GM18867 (cell line): ENCODE results near the gene SLC39A11.

ENCODE experiments used
- ATAC-seq: cut with Tn5 transposase; IDR thresholded peaks from one replicate; pipeline ENCODE4 v1.9.1; 2021; ENCODE audit warnings: mild to moderate bottlenecking, moderate library complexity; ENCODE audit not compliant: unreplicated experiment

The SLC39A11 gene

DNA sequence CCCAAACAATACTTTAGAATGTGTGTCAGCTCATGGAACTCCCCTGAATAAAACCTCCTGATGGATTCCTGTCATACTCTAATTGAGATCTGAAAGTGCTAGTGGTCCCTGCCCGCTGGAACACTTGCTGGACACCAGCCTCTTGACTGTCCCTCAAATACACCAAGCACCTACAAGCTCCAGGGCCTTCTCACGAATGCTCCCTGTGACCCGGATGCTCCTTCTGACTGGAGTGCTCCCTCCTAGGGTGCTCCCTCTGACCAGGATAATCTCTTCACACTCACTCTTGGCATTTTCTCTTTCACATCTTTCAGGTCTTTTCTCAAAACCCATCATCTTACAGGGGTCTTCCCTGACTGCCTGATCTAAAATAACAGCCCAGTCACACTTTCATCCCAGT, 205.9 kb downstream of the SLC39A11 start:
- ATAC-seq, result no peak

DNA sequence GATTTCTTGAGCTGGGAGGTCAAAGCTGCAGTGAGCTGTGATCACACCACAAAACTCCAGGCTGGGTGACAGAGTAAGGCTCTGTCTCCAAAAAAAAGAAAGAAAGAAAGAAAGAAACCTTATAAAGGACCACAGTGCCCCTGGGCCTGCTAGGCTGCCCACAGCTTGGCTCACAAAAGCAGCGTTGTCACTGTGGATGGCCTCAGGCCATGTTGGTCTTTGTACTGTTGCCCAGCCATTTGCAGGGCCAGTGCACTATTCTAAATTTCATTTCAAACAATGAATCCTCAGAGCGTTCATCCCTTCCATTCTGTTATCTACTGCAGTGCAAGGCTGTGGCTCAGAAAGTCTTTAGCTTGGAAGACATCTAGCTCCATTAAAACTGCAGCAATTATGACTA, 208.4 kb downstream of the SLC39A11 start:
- ATAC-seq, result no peak

DNA sequence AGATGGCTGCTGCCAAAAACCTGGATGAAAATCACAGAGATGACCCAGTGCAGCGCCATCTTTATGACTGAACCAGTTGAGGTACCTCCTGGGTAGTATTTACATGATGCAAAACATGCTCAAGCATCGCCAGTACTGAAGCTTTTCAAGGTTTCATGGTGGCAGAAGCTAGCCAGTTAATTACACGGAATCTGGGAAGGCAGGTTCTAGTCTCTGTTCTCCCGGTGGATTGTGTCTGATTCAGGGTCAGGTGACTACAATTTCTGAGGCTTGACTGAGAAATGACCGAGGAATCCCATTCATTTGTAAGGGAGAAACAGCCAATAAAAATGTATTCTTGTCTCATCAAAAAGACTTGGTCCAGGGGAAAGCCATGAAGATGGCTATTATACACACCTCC, 209.1 kb downstream of the SLC39A11 start:
- no peak for ATAC-seq

DNA sequence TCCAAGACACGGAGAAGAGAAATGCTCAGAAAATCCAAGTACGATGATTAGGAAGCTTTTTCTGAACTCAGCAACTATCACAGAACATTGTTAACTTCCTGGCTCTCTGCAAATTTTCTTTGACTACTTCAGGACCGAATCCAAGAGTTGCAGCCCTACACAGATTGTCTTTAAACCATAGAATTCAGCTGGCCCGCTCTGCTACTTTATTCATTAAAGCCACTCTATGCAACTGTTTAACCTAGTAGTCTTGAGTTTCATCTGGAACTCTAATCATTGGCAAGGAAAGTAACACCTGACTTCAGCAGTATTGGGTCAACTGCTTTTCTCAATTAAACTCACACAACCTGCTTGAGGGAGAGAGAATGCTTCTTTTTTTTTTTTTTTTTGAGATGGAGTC, 210.1 kb downstream of the SLC39A11 start:
- ATAC-seq, result no peak

DNA sequence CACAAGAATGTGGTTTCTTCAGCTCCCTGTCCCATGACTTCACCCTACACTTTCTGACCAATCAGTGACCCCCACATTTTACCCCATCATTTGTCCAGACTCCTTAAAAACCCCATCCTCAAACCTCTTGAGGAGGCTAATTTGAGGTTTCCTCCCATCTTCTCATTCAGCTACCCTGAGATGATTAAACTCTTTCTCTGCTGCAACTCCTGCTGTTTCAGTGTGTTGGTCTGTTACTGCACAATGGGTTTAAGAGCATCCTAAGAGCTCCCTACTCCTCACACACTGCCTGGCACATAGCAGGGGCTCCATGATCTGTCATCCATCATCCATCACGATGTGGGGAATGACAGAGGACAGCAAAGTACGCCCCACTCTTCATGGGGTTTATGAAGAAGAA, 212.6 kb downstream of the SLC39A11 start:
- no peak for ATAC-seq

DNA sequence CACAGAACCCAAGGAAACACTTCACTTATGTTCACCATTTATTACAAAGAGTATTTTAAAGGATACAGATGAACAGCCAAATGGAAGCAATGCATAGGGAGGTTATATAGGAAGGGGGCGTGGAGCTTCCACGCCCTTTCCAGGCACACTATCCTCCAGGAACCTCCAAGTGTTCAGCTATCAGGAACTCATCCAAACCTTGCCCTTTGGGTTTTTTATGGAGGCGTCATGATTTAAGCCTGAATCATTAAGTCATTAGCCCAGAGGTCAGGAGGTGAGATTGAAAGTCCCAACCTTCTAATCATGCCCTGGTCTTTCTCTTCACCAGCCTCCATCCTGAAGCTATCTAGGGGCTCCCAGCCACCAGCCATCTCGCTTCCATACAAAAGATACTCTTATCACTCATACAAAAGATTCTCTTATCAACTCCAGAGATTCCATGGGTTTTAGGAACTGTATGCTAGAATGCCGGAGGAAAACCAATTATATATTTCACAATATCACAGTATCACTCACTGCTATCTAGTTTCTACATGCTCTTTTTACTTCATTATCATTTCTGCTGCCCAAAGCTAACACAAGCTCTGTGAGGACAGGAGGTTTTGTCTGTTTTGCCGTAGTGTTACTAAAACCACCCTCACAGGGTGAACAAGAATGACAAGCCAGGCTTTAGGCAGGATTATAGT, 213.4 kb downstream of the SLC39A11 start:
- no peak for ATAC-seq

DNA sequence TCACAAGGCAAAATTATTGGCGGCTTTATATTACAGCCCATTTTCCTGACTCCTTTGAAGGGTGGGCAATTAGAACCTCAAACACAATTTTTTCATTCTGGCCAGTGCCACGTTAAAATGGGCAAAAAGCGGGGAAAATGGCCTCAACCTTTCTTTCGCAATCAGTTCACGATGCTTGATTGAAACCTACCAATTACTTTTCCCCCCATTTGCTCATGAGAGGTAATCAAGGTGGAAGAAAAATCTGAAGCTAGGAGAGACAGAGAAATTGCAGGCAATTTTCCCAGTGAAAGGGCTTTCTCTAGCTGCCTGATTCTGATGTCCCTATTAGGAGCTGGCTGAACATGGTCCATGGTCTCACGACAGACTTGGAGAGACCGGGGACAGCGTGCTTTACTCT, 215.1 kb downstream of the SLC39A11 start:
- ATAC-seq, result no peak

DNA sequence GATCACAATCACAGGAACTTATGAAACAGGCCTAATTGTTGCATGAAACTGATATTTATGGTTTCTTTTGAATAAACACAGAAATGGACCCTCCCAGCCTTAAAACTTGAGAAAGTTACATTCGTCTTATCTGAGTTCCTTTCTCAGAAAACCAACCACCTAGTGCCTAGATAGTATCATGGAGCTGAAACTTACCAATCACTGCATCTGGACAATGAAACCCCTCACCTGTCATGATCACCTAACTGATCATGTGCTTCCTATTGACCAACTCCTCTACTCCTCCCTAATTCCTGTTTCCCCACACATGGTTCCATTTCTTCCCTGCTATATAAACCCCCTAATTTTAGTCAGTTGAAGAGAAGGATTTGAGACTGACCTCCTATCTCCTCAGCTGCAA, 216.1 kb downstream of the SLC39A11 start:
- ATAC-seq, result no peak

DNA sequence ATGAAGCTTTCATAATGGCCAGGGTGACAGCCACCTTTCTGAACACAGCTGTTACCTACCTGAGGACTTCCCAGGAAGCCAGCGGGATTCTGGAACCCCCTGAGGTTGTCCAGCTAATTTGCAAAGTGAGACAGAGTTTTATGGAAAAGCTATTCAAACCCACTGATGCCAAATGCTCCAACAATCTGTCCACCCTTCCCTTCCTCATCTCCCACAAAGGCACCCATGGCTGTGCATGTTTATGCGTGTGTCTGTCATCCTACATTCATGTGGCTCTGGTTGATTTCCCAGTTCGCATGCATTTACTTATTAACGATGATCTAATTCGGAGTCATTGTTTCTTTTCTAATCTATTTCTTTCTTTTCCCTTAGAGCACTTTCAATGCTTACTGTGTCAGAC, 217.1 kb downstream of the SLC39A11 start:
- ATAC-seq, result no peak

DNA sequence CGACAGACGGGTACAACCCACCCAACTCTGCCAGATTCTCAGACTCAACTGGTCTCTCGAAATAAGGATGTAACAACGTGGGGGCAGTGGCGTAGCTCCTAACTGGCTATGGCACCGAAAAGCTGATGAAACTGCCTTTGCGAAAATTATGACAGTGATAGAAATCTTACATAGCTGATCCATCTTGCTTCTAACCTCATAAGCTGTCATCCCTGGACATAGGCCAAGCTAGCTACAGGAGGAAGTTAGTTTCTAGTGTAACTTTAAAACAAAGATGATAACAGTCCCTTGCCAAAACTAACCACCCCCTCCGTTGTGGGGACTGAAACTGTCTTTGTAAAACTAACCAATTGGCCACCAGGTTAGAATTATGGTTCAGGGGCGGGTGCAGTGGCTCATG, 220.1 kb downstream of the SLC39A11 start:
- no peak for ATAC-seq

DNA sequence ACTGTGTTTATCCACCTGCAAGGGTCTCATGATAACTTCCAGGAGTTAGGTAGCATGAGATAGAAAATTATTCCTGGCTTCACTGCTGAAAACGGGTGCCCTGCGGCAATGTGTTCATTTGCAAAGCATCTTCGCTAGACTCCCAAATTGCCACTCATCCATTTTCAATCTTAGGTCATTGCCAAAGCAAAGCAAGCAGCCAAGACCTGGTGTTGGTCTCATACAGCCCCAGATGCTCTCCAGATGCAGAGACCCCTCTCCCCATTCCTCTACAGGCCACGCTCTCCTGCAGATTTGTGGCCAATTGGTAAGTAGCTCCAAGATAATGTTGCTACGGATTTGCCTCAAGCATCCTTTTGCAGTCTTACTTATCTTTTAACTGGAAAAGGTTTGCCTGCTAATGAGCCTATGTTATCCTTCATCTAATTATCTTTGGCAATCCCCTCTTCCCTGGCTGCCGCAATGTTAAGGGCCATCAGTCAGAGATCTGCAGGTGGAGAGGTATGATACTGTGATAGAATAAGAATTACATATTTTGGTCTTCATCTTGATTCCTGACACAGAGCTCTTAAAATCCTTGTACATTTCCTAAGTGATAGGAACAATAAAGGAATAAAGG, 222.0 kb downstream of the SLC39A11 start:
- ATAC-seq, result no peak

DNA sequence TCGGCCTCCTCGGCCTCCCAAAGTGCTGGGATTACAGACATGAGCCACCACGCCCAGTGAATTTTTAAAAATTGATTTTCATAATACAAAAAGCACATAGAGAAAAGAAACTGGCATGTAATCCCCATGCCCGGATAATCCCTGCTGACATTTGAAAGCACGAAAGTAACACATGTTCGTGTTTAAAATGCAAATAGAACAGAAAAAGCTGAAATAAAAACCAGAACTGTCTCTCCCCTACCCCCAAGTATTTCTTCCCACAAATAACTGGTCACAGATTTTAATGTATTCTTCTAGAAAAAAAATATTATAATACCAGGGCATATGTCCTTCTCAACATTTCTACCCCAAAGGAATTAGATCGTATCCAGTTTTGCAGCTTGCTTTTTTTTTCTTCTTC, 222.9 kb downstream of the SLC39A11 start:
- ATAC-seq, result no peak

DNA sequence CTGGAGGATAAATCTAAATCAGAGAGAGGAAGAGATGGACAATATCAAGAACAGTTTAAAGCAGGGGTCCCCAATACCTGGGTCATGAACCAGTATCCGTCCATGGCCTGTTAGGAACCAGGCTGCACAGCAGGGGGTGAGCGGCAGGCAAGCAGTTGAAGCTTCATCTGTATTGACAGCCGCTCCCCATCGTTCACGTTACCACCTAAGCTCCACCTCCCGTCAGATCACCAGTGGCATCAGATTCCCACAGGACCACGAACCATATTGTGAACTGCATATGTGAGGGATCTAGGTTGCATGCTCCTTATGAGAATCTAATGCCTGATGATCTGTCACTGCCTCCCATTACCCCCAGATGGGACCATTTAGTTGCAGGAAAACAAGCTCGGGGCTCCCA, 226.5 kb downstream of the SLC39A11 start:
- no peak for ATAC-seq

DNA sequence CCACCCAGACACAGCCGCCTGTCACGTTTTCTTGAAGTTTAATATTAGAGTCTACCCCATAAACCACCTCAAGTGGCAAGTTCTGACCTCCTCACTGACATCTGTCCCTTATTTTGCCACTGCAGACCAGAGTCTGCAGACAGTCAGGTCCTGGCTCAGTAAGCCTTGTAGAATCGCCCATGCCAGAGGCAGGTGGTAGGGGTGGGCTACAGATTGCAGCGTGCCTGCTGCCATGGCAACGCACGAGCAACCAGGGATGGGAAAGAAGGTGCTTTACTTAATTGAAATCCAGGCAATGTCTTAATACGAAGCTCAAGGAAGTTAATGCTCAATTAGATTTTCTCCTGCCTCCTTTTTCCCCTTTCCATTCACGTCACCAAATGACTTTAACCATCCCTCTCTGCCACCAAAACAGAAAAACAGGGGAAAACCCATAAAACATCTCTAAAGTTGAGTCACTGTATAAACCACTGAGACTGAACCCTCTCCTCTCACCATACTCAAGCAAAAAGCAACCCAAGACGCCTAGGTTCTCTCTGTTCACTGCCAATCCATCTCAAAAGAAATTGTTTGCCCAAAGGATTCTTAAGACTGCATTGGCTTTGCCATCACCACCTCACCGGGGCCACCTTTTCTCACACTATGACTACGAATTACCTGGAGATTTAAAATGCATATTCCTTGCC, 228.8 kb downstream of the SLC39A11 start:
- ATAC-seq, result no peak

DNA sequence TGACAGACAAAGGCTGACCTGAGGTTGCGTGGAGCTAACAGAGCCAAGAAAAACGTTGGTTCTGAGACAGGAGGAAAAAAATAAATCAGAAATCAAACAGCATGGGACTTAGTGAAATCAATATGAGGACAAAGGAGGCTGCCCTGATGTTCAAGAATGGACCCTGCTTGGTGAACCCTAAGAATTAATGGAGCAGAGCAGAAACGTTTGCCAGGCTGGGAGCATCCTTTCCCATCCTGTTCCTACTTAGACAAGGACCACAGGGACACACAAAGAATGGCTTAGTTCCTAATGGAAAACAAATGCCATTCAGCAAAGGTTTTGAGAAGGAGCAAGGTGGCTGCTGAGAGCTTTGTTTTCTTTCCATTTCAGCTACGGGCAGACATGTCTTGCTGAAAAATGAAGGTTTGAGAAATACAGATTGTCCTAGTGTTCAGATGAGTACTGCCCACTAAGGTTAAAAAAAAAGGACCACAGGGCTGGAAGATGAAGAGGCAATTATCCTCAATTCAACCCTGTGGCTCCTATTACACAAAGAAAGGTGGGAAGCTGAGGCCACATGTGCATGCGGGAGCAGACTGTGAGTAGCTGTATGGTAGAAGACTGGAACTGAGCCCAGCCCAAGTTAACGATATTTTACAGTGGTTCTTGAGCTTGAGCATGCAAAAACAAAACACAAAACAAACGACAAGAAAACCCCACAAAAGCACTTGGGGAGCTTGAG, 230.1 kb downstream of the SLC39A11 start:
- ATAC-seq, result no peak

DNA sequence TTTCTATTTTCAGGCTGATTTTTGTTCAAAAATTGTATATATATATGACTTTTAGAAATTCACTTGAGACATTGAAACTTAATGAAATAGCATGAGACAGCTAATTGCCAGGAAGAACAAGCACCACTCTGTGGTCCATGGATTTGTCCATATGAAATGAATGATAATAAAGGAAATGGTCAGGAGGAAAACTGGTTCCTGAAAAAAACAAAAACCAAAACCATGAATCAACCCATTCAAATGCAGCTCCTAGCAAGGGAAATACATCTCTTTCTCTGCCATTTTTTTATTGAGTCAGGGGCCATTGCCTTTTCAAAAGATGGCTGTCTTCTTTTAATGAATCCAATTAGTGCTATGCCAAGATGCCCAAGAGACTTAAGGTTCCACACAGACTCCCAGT, 230.7 kb downstream of the SLC39A11 start:
- no peak for ATAC-seq

DNA sequence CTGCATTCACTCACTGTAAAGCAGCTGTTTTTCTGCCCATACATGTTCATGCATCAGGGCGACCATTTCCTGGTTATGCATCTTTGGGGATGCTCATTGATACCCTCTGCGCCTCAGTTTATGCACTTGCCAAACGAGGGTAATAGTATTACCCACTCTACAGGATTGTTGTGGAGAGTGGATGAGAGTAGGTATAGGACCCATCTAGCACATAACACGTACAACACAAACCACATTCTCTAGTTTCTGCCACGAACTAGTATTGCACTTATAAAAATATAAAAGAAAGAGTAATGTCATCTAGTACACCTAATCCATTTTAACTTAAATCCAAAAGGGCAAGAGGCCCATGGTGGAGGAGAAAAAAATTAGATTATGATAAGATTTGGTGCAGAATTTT, 231.7 kb downstream of the SLC39A11 start:
- ATAC-seq, result no peak

DNA sequence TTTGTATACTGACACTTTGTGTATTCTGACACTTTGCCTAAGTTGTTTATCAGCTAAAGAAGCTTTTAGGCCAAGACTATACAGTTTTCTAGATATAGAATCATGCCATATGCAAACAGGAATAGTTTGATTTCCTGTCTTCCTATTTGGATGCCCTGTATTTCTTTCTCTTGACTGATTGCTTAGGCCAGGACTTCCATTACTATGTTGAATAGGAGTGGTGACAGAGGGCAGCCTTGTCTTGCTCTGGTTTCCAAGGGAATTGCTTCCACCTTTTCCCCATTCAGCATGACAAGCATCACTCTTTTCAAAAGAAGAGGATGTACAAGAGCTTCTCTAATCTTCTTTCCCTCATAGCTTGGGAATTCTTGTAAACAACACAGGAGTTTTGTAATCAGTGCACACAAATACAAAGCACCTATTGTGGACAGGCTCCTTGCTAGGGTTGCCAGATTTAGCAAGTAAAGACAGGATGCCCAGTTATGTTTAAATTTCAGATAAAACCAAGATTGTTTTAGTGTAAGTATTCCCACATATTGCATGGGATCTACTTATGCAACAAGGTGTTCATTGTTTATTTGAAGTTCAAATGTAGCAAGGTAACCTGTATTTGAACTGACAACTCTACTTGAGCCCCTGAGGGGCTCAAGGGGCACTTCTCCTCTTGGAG, 233.5 kb downstream of the SLC39A11 start:
- no peak for ATAC-seq

DNA sequence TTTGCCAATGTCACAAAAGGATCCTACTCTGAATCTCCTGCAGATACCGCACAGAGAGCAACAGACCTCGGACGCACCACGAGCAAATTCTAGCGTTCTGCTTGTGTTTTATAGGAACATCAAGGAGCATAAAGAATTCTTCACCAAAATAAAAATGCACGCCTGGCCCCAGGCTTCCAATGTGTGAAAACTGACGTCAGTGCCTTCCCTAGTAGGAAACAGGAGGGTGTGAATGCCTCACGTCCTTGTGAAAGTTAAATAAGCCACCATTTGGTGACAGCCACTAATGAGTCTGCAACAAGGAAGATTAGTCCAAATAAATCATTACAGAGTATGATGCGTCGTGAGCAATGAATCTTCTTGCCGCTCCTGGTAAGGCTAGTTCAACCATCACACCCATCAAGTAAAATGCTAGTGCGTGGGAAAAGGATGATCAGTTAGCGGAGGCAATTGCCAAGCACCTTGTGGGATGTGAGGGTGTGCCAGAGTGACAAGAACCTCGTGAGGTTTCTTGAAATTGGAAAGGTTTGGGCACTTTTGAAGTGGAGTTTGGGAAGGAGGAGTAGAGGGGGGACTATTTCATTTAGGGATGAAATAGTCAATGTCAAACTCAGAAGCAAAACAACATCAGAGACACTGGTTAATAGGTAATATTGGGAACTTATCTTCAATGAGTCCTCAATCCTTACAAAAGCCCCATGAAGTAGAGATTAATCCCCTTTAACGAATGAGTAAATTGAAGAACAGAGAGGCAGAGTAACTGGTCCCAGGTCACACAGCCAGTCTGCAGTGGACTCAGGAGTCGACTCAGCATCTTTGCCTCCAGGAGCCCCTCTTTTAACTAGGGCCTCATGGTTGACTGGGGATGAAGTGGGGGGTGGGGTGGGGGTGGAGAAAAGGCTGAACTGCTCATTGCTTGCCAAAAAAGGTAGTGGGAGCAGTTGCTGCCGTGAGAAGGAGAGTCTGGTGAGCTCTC, 238.8 kb downstream of the SLC39A11 start:
- no peak for ATAC-seq
